Measurements from ENCODE around the gene VCL.

GRCh38 chr10:73967544-73967943, 30.4 kb upstream of the VCL start:
- no peak for TF ChIP-seq ZBTB33 (IDR thresholded peaks at IDR 0.05)
- no peak for TF ChIP-seq CTCF (IDR thresholded peaks at IDR 0.05; ENCODE audit: low read depth, low read length, missing input control)
- no peak for TF ChIP-seq ATF3 (IDR thresholded peaks at IDR 0.05)
- TF ChIP-seq GABPA (IDR thresholded peaks at IDR 0.05 in 1 of 2, conservative IDR thresholded peaks at IDR 0.05 in 1 of 2): no peak
- TF ChIP-seq TAF1 (conservative IDR thresholded peaks at IDR 0.05): no peak
- TF ChIP-seq, protein P1, sequence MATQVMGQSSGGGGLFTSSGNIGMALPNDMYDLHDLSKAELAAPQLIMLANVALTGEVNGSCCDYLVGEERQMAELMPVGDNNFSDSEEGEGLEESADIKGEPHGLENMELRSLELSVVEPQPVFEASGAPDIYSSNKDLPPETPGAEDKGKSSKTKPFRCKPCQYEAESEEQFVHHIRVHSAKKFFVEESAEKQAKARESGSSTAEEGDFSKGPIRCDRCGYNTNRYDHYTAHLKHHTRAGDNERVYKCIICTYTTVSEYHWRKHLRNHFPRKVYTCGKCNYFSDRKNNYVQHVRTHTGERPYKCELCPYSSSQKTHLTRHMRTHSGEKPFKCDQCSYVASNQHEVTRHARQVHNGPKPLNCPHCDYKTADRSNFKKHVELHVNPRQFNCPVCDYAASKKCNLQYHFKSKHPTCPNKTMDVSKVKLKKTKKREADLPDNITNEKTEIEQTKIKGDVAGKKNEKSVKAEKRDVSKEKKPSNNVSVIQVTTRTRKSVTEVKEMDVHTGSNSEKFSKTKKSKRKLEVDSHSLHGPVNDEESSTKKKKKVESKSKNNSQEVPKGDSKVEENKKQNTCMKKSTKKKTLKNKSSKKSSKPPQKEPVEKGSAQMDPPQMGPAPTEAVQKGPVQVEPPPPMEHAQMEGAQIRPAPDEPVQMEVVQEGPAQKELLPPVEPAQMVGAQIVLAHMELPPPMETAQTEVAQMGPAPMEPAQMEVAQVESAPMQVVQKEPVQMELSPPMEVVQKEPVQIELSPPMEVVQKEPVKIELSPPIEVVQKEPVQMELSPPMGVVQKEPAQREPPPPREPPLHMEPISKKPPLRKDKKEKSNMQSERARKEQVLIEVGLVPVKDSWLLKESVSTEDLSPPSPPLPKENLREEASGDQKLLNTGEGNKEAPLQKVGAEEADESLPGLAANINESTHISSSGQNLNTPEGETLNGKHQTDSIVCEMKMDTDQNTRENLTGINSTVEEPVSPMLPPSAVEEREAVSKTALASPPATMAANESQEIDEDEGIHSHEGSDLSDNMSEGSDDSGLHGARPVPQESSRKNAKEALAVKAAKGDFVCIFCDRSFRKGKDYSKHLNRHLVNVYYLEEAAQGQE (IDR thresholded peaks at IDR 0.05): no peak
- TF ChIP-seq SP1 (IDR thresholded peaks at IDR 0.05): no peak
- no peak for TF ChIP-seq YY1 (IDR thresholded peaks at IDR 0.05)
- TF ChIP-seq JUND (IDR thresholded peaks at IDR 0.05): no peak
- no peak for TF ChIP-seq RAD21 (IDR thresholded peaks at IDR 0.05)
- TF ChIP-seq MAX (IDR thresholded peaks at IDR 0.05): no peak
- TF ChIP-seq RXRA (IDR thresholded peaks at IDR 0.05): no peak
